GM21529 (cell line): ENCODE results near the gene MED1.
"Not testable (repeated sequence)": the region's sequence is repeated elsewhere in the genome, so short reads cannot be mapped to it uniquely, and the experiment has no call there.

Experiments used
- ATAC-seq: cut with Tn5 transposase; IDR thresholded peaks from one replicate; pipeline ENCODE4 v1.9.1; 2021; ENCODE audit not compliant: unreplicated experiment

MED1 gene

GRCh38 chr17:39443326-39443725, 7.7 kb downstream of the MED1 start:
- no peak for ATAC-seq

GRCh38 chr17:39439868-39440267, 11.2 kb downstream of the MED1 start:
- not testable (repeated sequence) for ATAC-seq

DNA sequence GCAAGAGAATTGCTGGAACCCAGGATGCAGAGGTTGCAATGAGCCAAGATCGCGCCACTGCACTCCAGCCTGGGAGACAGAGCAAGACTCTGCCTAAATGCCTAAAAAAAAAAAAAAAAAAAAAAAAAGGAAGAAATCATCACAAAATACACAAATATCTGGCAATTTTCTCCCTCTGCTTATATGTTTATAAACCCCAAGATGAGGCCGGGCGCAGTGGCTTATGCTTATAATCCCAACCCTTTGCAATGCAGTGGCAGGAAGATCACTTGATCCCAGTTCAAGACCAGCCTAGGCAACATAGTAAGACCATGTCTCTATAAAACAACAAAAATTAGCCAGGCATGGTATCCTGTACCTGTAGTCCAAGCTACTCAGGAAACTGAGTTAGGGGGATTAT, 21.5 kb downstream of the MED1 start:
- no peak for ATAC-seq

DNA sequence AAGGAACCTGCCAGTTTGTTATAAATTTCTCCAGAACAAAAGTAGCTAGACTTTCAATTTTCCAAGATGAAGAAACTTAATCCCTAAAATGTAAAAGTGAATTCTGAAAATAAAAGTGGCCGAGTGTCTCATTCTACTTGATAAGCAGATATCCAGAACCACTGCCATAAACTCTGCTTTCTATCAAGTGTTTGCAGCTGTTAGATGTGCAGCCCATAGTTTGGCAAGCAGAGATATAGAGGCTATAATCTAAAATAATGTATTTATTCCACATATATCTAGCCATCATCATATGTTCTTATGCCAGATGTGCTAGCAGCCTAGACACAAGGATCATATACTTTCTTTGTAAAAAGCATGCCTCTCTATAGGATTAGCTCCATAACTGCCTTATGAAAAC, 34.9 kb downstream of the MED1 start:
- no peak for ATAC-seq

- ATAC-seq = no peak
Observed at GRCh38 chr17:39410279-39410678, 40.8 kb downstream of the MED1 start.

GRCh38 chr17:39408360-39408759, 42.7 kb downstream of the MED1 start:
- no peak for ATAC-seq

GRCh38 chr17:39406951-39407350, 44.1 kb downstream of the MED1 start:
- no peak for ATAC-seq

GRCh38 chr17:39405436-39405835, 45.6 kb downstream of the MED1 start:
- ATAC-seq = no peak

GRCh38 chr17:39404542-39405378, 46.3 kb downstream of the MED1 start:
- ATAC-seq = no peak

GRCh38 chr17:39402890-39403605, 48.0 kb downstream of the MED1 start:
- no peak for ATAC-seq

DNA sequence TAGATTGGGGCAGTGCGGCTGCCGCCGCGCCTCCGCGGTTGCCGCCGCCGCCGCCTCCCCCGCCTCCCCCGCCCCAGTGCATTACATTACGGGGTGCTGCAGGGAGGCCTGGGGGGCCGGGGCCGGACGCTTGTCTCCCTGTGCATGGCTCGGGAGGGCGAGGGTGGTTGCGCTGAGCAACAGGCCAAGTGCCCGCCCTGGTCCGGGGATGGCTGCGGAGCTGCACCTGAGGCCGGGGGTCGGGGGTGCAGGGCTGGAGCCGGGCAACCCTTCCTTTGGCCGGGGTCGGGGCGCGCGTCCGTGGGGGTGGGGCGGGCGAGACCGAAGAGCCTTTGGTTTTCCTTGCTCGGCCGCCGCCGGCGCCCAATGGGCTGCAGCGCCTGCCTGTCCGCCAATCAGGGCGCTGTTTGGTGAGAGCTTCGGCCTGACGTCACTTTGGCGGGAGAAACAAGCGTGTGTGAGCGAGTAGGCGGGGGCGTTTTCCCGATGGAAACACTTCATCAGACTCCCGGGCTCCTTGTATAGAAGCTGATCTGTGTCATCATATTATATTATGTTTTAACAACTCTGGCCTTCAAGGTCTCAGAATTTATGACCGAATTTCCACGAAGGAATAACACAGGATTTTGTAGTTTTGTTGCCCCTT, 48.7 kb downstream of the MED1 start:
- ATAC-seq = peak; percentile 57

DNA sequence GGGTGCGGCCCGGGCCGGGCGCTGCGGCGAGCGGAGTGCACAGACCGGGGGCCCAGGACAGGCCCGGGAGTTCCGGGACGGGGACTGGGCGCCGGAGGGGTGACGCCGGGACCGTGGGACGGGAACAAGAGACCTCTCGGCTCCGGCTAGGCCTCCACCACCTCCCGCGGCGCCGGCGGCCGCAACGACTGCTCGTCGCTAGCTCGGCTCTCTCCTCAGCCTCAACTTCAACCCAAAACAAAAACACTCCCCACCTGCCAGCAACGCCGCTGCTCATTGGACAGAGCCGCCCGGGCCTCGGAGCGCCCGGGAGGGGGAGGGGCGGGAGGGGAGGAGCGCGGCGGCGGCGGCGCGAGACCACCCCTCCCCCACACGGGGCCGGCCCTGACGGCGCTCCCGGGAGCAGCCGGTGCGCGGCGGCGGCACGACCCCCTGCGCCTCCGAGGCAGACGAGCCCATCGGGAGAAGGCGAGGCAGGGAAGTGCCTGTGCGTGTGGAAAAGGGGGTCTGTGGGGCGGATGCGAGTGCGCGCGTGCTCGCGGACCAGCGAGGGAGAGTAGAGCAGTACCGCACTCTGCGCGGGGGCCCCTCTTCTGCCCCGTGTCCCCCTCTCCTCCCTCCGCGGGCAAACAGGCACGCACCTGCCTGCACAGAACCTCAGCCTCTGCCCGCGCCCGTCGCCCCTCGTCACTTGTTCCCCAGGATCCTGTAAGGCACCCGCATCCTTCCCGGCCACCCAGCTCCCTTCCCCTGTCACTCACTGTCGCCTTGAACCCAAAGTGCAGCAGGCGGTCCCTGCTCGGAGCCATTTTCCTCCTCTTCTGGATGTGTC, 49.4 kb downstream of the MED1 start, which contains the start of gene FBXL20:
Gene FBXL20, minus strand, starts transcription at position 215 of the 832 bp plus-strand sequence. CDS start 224 bp downstream, outside the sequence.
- ATAC-seq = peak; percentile 71

- no peak for ATAC-seq
Observed at GRCh38 chr17:39400547-39401411, 50.3 kb downstream of the MED1 start.

DNA sequence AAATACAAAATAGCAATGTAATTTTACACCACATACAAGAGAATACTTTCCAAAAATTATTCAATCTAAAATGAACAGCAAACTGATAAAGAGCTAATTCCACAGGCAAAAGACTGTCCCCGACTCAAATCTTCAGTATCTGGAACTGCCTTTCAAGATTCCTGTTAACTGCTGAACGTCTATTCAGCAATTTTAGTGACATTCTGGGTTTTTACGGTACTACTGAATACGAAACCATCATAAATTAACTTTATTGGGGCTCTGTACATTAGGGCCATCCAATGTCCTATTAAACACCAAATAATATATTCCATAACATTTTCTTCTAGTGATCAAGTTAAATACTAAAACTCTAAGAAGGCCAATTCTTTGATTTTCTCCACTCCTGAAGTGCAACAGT, 51.3 kb downstream of the MED1 start:
- ATAC-seq = no peak

DNA sequence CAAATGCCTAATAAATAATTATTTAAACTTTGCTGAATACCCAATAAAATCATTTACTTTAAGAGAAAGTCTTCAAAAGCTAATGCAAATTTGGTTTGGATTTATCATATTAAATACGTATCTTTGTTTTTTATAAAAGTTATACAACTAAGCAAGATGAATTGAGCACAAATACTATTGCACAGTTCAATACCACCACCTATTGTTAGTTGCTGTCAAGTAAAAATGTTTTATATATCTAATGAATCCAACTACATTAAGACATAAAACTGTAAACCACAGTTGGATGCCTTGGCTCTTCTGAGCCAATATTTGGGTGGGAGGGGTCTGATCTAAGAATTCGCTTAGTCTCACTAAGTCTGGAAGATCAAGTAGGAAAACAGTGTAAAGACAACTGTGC, 57.3 kb downstream of the MED1 start:
- ATAC-seq = no peak

- ATAC-seq = no peak
Observed at GRCh38 chr17:39391448-39391847, 59.6 kb downstream of the MED1 start.

GRCh38 chr17:39385040-39385439, 66.0 kb downstream of the MED1 start:
- ATAC-seq = no peak

- ATAC-seq = no peak
Observed at GRCh38 chr17:39380144-39380543, 70.9 kb downstream of the MED1 start.

- no peak for ATAC-seq
Observed at GRCh38 chr17:39376434-39376833, 74.6 kb downstream of the MED1 start.

DNA sequence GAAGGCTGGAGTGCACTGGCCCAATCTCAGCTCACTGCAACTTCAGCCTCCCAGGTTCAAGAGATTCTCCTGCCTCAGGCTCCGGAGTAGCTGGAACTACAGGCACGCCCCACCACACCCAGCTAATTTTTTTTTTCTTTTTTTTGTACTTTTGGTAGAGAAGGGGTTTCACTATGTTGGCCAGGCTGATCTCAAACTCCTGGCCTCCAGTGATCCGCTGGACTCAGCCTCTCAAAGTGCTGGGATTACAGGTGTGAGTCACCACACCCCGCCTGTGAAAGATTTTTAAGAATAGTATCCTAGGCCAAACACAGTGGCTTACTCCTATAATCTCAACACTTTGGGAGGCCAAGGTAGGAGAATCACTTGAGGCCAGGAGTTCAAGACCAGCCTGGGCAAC, 83.3 kb downstream of the MED1 start:
- ATAC-seq = not testable (repeated sequence)
